HepG2 (cell line): ENCODE data around the gene COX6A2. TPM values are rescaled to one million over a fixed set of nuclear protein-coding genes. Genes with fewer than 3 reads are reported as not detected.

Experiments used
- CTCF ChIP-seq: sonication (generic); formaldehyde crosslinking; IDR thresholded peaks from 2 replicates; pipeline ENCODE4 v1.5.0; 2020; ENCODE audit warnings: mild to moderate bottlenecking, missing genetic modification reagents, moderate library complexity
- DNMT1 ChIP-seq: sonication (generic); formaldehyde crosslinking; IDR thresholded peaks from 2 replicates; pipeline ENCODE4 v1.5.1; 2020; ENCODE audit warnings: mild to moderate bottlenecking, missing genetic modification reagents
- ELF3 ChIP-seq: IDR thresholded peaks from 2 replicates; pipeline ENCODE4 v1.6.1; 2016; ENCODE audit warnings: missing genetic modification reagents, missing compliant biosample characterization
- GABPB1 ChIP-seq: IDR thresholded peaks from 2 replicates; pipeline ENCODE4 v1.6.1; 2016; ENCODE audit warnings: mild to moderate bottlenecking, missing genetic modification reagents, moderate library complexity, missing compliant biosample characterization
- HNF1B ChIP-seq: sonication (generic); formaldehyde crosslinking; IDR thresholded peaks from 2 replicates; pipeline ENCODE4 v1.5.1; 2020; ENCODE audit warnings: mild to moderate bottlenecking, moderate library complexity, missing genetic modification reagents
- HOXA3 ChIP-seq: sonication (generic); formaldehyde crosslinking; IDR thresholded peaks from 2 replicates; pipeline ENCODE4 v1.5.0; 2020; ENCODE audit warnings: missing genetic modification reagents
- KMT2A ChIP-seq: sonication (generic); formaldehyde crosslinking; IDR thresholded peaks from 2 replicates; pipeline ENCODE4 v1.4.0; 2020; ENCODE audit warnings: missing genetic modification reagents
- MEIS1 ChIP-seq: sonication (generic); formaldehyde crosslinking; IDR thresholded peaks from 2 replicates; pipeline ENCODE4 v1.9.0; 2021; ENCODE audit warnings: mild to moderate bottlenecking, missing genetic modification reagents, moderate library complexity, borderline replicate concordance
- NFKB2 ChIP-seq: sonication (generic); formaldehyde crosslinking; IDR thresholded peaks from 2 replicates; pipeline ENCODE4 v1.4.0; 2020; ENCODE audit warnings: missing genetic modification reagents, borderline replicate concordance
- NFYB ChIP-seq: sonication (generic); formaldehyde crosslinking; IDR thresholded peaks from 2 replicates; pipeline ENCODE4 v1.4.0; 2020; ENCODE audit warnings: missing genetic modification reagents
- SIN3B ChIP-seq: fragments of 150-350 bp; IDR thresholded peaks from 2 replicates; pipeline ENCODE4 v1.6.1; 2014; ENCODE audit warnings: low read length
- SNAPC4 ChIP-seq: sonication (generic); formaldehyde crosslinking; IDR thresholded peaks from 2 replicates; pipeline ENCODE4 v1.4.0; 2020; ENCODE audit warnings: mild to moderate bottlenecking, missing genetic modification reagents
- STAG1 ChIP-seq: sonication (generic); formaldehyde crosslinking; IDR thresholded peaks from 2 replicates; pipeline ENCODE4 v1.4.0; 2020; ENCODE audit warnings: missing genetic modification reagents
- THAP7 ChIP-seq: sonication (generic); formaldehyde crosslinking; IDR thresholded peaks from 2 replicates; pipeline ENCODE4 v1.8.1; 2023; ENCODE audit warnings: mild to moderate bottlenecking, missing genetic modification reagents
- YY1 ChIP-seq: IDR thresholded peaks from 2 replicates; pipeline ENCODE4 v1.6.1; 2011; ENCODE audit warnings: low read length, low read depth, moderate library complexity, mild to moderate bottlenecking; ENCODE audit not compliant: insufficient read depth, insufficient replicate concordance
- ZNF274 ChIP-seq: sonication (generic); formaldehyde crosslinking; IDR thresholded peaks from 2 replicates; pipeline ENCODE4 v1.5.1; 2020; ENCODE audit warnings: mild to moderate bottlenecking, missing genetic modification reagents
- ZNF644 ChIP-seq: IDR thresholded peaks from 2 replicates; pipeline ENCODE4 v1.6.1; 2016; ENCODE audit warnings: low read depth
- ZNF720 ChIP-seq: sonication (generic); formaldehyde crosslinking; IDR thresholded peaks from 2 replicates; pipeline ENCODE4 v1.4.0; 2020; ENCODE audit warnings: missing genetic modification reagents
- ZNF776 ChIP-seq: sonication (generic); formaldehyde crosslinking; IDR thresholded peaks from 2 replicates; pipeline ENCODE4 v1.4.0; 2020; ENCODE audit warnings: mild to moderate bottlenecking, missing genetic modification reagents
- polyA plus RNA-seq, 8 experiments: library from polyadenylated mRNA; depleted of rRNA in 3 of 8; stranded (reverse) in 7 of 8; unstranded in 1 of 8; fragments of >200 nt; fragmentation: Illumina TruSeq in 4 of 8; extraction: Trizol in 4 of 8; gene quantifications; 2 replicates each; pipeline versions ENCODE4 v1.2.1 to v1.2.3, GENCODE V29; 2011 to 2016; ENCODE audit warnings: low read depth in 4 of 8, missing spikeins in 1 of 8, mixed read lengths in 1 of 8; ENCODE audit not compliant: insufficient read depth in 1 of 8
- total RNA-seq, 5 experiments: library from RNA; depleted of rRNA; stranded (reverse); fragments of >200 nt; fragmentation: Illumina TruSeq; extraction: Trizol; gene quantifications; 2 replicates each; pipeline ENCODE4 v1.2.3, GENCODE V29; 2016; ENCODE audit warnings: low read depth in 1 of 5

COX6A2 gene
- total and polyA plus RNA-seq, 2 of the 13 experiments (the other 11 are each of a cell fraction or from before 2014, with no cell fraction given), result not detected

- TF ChIP-seq HNF1B (CRISPR knock-in tag), result no peak
- TF ChIP-seq HOXA3 (CRISPR knock-in tag), result peak; percentile 54; the same call in 1 of the 2 replicates
- TF ChIP-seq SIN3B, result no peak
- peak; percentile 70; the same call in 1 of the 2 replicates for TF ChIP-seq ZNF776 (CRISPR knock-in tag)
- TF ChIP-seq ZNF274 (CRISPR knock-in tag), result no peak
- no peak for TF ChIP-seq KMT2A
- no peak for TF ChIP-seq ZNF644
- no peak for TF ChIP-seq THAP7
- peak; percentile 72 for TF ChIP-seq NFYB (CRISPR knock-in tag)
- TF ChIP-seq GABPB1 (CRISPR knock-in tag), result peak; percentile 44; the same call in 1 of the 2 replicates
- no peak for TF ChIP-seq MEIS1
- TF ChIP-seq ZNF720, result 0 out of 2 replicates have a peak, but pooled peaks have one; percentile 42
- no peak for TF ChIP-seq DNMT1 (CRISPR knock-in tag)
- no peak for TF ChIP-seq NFKB2 (CRISPR knock-in tag)
- TF ChIP-seq YY1, result peak; percentile 13
- TF ChIP-seq CTCF, result peak; percentile 68
- TF ChIP-seq SNAPC4 (CRISPR knock-in tag), result no peak
- no peak for TF ChIP-seq ELF3 (CRISPR knock-in tag)
- no peak for TF ChIP-seq STAG1 (CRISPR knock-in tag)
Observed at GRCh38 chr16:31472709-31473203, 44.6 kb upstream of the COX6A2 start (continued).
